Neural cell (in vitro differentiated cells): ENCODE data around the gene SLC25A48. TPM values are rescaled to one million over a fixed set of nuclear protein-coding genes. Genes with fewer than 3 reads are reported as not detected.

Experiments used
- H2AFZ ChIP-seq: fragments of 200-600, 300-800 bp; sonication (generic), shearing (Covaris generic); 2 replicates; pipeline ENCODE4 v1.6.0; 2014; ENCODE audit warnings: low read depth, mild to moderate bottlenecking, antibody characterized with exemption, low read length, moderate library complexity
- H3F3A ChIP-seq: fragments of 200-600 bp; shearing (Covaris generic); 2 replicates; pipeline ENCODE4 v1.6.1; 2016; ENCODE audit warnings: mild to moderate bottlenecking, moderate library complexity, mixed read lengths, antibody characterized with exemption, low read length; ENCODE audit not compliant: insufficient read depth, poor library complexity, severe bottlenecking
- H3K27ac ChIP-seq: fragments of 200-600, 300-800 bp; sonication (generic), shearing (Covaris generic); 2 replicates; pipeline ENCODE4 v1.5.1; 2014; ENCODE audit warnings: mild to moderate bottlenecking, low read length, moderate library complexity
- H3K27me3 ChIP-seq: fragments of 300-800, 200-600 bp; sonication (generic), shearing (Covaris generic); 2 replicates; pipeline ENCODE4 v1.6.0; 2014; ENCODE audit warnings: mild to moderate bottlenecking, low read depth, low read length, moderate library complexity; ENCODE audit not compliant: insufficient read depth
- H3K36me3 ChIP-seq: fragments of 300-800, 200-600 bp; sonication (generic), shearing (Covaris generic); 2 replicates; pipeline ENCODE4 v1.5.1; 2014; ENCODE audit warnings: mild to moderate bottlenecking, antibody characterized with exemption, low read length, moderate library complexity; ENCODE audit not compliant: insufficient read depth
- H3K4me2 ChIP-seq: fragments of 300-800, 200-600 bp; sonication (generic), shearing (Covaris generic); 2 replicates; pipeline ENCODE4 v1.6.0; 2014; ENCODE audit warnings: mild to moderate bottlenecking, low read length
- H3K4me3 ChIP-seq: fragments of 300-800, 200-600 bp; sonication (generic), shearing (Covaris generic); 2 replicates; pipeline ENCODE4 v1.5.1; 2014; ENCODE audit warnings: mild to moderate bottlenecking, low read length, moderate library complexity
- H3K79me2 ChIP-seq: fragments of 200-600 bp; shearing (Covaris generic); replicated peaks from 2 replicates; pipeline ENCODE4 v1.6.0; 2014; ENCODE audit warnings: mild to moderate bottlenecking, low read length, moderate library complexity; ENCODE audit not compliant: insufficient read depth
- H3K9ac ChIP-seq: fragments of 300-800, 200-600 bp; sonication (generic), shearing (Covaris generic); 2 replicates; pipeline ENCODE4 v1.6.1; 2016; ENCODE audit warnings: mild to moderate bottlenecking, low read length, mixed read lengths
- H3K9me2 ChIP-seq: fragments of 200-600 bp; shearing (Covaris generic); 2 replicates; pipeline ENCODE4 v1.6.1; 2016; ENCODE audit warnings: mild to moderate bottlenecking, low read length, mixed read lengths; ENCODE audit not compliant: insufficient read depth
- H3K9me3 ChIP-seq: fragments of 200-600, 300-800 bp; sonication (generic), shearing (Covaris generic); 2 replicates; pipeline ENCODE4 v1.6.1; 2016; ENCODE audit warnings: mild to moderate bottlenecking, mixed run types, low read length, moderate library complexity, mixed read lengths
- H4K20me1 ChIP-seq: fragments of 200-600 bp; shearing (Covaris generic); 2 replicates; pipeline ENCODE4 v1.6.1; 2016; ENCODE audit warnings: mild to moderate bottlenecking, mixed run types; ENCODE audit not compliant: insufficient read depth
- EP300 ChIP-seq: fragments of 450-650 bp; conservative IDR thresholded peaks from 2 replicates; pipeline ENCODE4 v1.6.1; 2014; ENCODE audit warnings: antibody characterized with exemption, mild to moderate bottlenecking, moderate library complexity; ENCODE audit not compliant: poor library complexity, severe bottlenecking
- EZH2 ChIP-seq: fragments of 200-600, 300-800 bp; shearing (Covaris generic), sonication (generic); IDR thresholded peaks from 2 replicates; pipeline ENCODE4 v1.6.1; 2014; ENCODE audit warnings: antibody characterized with exemption, low read length, borderline replicate concordance, mild to moderate bottlenecking; ENCODE audit not compliant: insufficient read depth, poor library complexity, severe bottlenecking
- MXI1 ChIP-seq: fragments of 450-650 bp; conservative IDR thresholded peaks from 2 replicates; pipeline ENCODE4 v1.6.1; 2014; ENCODE audit warnings: antibody characterized with exemption, mild to moderate bottlenecking; ENCODE audit not compliant: poor library complexity, severe bottlenecking
- POLR2AphosphoS5 ChIP-seq: IDR thresholded peaks from 2 replicates; pipeline ENCODE4 v1.6.1; 2012
- RAD21 ChIP-seq: fragments of 450-650 bp; conservative IDR thresholded peaks from 2 replicates; pipeline ENCODE4 v1.6.1; 2014; ENCODE audit warnings: antibody characterized with exemption, mild to moderate bottlenecking, moderate library complexity
- SMC3 ChIP-seq: fragments of 450-650 bp; conservative IDR thresholded peaks from 2 replicates; pipeline ENCODE4 v1.6.1; 2014; ENCODE audit warnings: antibody characterized with exemption, mild to moderate bottlenecking, moderate library complexity; ENCODE audit not compliant: poor library complexity
- TAF1 ChIP-seq: IDR thresholded peaks from 2 replicates; pipeline ENCODE4 v1.6.1; 2012; ENCODE audit warnings: low read depth
- polyA plus RNA-seq: library from polyadenylated mRNA; depleted of rRNA; stranded (reverse); fragments of >200 nt; gene quantifications from 2 replicates; pipeline ENCODE4 v1.2.3, GENCODE V29; 2014
- TF ChIP-seq, protein P1 (sequence below): fragments of 450-650 bp; IDR thresholded peaks from 2 replicates; pipeline ENCODE4 v1.5.1; 2014; ENCODE audit warnings: antibody characterized with exemption, mild to moderate bottlenecking, moderate library complexity; ENCODE audit not compliant: poor library complexity, severe bottlenecking
- TF ChIP-seq, protein P2 (sequence below): IDR thresholded peaks from 2 replicates; pipeline ENCODE4 v1.6.1; 2012; ENCODE audit warnings: borderline replicate concordance

SLC25A48 gene
- polyA plus RNA-seq, 1 donor from 2014 or later, result 1.0 TPM

- Histone ChIP-seq H3K4me2 (no peak overlapping the region), H2AFZ (no peak overlapping the region), H3K27ac (no peak overlapping the region), H3K4me3 (no peak overlapping the region), H3K9me3 (no peaks in the 10 kb centered on the region), H3F3A (no peaks in the 10 kb centered on the region), H3K36me3 (no peaks in the 10 kb centered on the region), H4K20me1 (no peaks in the 10 kb centered on the region), H3K9me2 (no peaks in the 10 kb centered on the region), H3K79me2 (no peaks in the 10 kb centered on the region), H3K27me3 (no peaks in the 10 kb centered on the region), H3K9ac (no peak overlapping the region)
- no peak for TF ChIP-seq SMC3
- TF ChIP-seq MXI1, result no peak
- TF ChIP-seq RAD21, result no peak
- TF ChIP-seq TAF1, result no peak
- TF ChIP-seq, protein P1, sequence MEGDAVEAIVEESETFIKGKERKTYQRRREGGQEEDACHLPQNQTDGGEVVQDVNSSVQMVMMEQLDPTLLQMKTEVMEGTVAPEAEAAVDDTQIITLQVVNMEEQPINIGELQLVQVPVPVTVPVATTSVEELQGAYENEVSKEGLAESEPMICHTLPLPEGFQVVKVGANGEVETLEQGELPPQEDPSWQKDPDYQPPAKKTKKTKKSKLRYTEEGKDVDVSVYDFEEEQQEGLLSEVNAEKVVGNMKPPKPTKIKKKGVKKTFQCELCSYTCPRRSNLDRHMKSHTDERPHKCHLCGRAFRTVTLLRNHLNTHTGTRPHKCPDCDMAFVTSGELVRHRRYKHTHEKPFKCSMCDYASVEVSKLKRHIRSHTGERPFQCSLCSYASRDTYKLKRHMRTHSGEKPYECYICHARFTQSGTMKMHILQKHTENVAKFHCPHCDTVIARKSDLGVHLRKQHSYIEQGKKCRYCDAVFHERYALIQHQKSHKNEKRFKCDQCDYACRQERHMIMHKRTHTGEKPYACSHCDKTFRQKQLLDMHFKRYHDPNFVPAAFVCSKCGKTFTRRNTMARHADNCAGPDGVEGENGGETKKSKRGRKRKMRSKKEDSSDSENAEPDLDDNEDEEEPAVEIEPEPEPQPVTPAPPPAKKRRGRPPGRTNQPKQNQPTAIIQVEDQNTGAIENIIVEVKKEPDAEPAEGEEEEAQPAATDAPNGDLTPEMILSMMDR, result no peak
- TF ChIP-seq, protein P2, sequence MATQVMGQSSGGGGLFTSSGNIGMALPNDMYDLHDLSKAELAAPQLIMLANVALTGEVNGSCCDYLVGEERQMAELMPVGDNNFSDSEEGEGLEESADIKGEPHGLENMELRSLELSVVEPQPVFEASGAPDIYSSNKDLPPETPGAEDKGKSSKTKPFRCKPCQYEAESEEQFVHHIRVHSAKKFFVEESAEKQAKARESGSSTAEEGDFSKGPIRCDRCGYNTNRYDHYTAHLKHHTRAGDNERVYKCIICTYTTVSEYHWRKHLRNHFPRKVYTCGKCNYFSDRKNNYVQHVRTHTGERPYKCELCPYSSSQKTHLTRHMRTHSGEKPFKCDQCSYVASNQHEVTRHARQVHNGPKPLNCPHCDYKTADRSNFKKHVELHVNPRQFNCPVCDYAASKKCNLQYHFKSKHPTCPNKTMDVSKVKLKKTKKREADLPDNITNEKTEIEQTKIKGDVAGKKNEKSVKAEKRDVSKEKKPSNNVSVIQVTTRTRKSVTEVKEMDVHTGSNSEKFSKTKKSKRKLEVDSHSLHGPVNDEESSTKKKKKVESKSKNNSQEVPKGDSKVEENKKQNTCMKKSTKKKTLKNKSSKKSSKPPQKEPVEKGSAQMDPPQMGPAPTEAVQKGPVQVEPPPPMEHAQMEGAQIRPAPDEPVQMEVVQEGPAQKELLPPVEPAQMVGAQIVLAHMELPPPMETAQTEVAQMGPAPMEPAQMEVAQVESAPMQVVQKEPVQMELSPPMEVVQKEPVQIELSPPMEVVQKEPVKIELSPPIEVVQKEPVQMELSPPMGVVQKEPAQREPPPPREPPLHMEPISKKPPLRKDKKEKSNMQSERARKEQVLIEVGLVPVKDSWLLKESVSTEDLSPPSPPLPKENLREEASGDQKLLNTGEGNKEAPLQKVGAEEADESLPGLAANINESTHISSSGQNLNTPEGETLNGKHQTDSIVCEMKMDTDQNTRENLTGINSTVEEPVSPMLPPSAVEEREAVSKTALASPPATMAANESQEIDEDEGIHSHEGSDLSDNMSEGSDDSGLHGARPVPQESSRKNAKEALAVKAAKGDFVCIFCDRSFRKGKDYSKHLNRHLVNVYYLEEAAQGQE, result no peak
These were observed 46.8 kb downstream of the SLC25A48 start for GRCh38 chr5:135881244-135881643.

- Histone ChIP-seq H4K20me1 (no peaks in the 10 kb centered on the region), H3K9me3 (no peaks in the 10 kb centered on the region), H3K36me3 (no peaks in the 10 kb centered on the region), H3K4me2 (no peak overlapping the region), H3K27me3 (no peaks in the 10 kb centered on the region), H3K9ac (no peak overlapping the region), H3K9me2 (no peaks in the 10 kb centered on the region), H3K27ac (no peak overlapping the region), H3K79me2 (no peaks in the 10 kb centered on the region), H3K4me3 (no peak overlapping the region), H2AFZ (no peak overlapping the region), H3F3A (no peaks in the 10 kb centered on the region)
- TF ChIP-seq, protein P1, result no peak
- TF ChIP-seq, protein P2, result no peak
- TF ChIP-seq RAD21 (no peak), EZH2 (no peak), SMC3 (no peak), TAF1 (no peak), EP300 (no peak), POLR2AphosphoS5 (no peak), MXI1 (no peak)
These were observed 47.4 kb downstream of the SLC25A48 start for GRCh38 chr5:135881819-135882218.
